Liver (tissue), 9 donors: ENCODE measurements around the gene DOCK2. TPM values are rescaled to one million over a fixed set of nuclear protein-coding genes. Genes with fewer than 3 reads are reported as not detected.

ENCODE experiments used
- DNase-seq: peaks from one replicate; pipeline ENCODE4 v3.0.0-alpha.2; 2017; ENCODE audit warnings: low spot score
- H3K27ac ChIP-seq, 2 donors: one replicate each; pipeline ENCODE4 v1.7.0; 2013; ENCODE audit warnings: inconsistent platforms in 2 of 2, low read length in 2 of 2, control low read depth in 1 of 2, low read depth in 1 of 2, mild to moderate bottlenecking in 1 of 2
- H3K27me3 ChIP-seq, 4 donors: one replicate each; pipeline versions ENCODE4 v1.6.1 to v1.7.0; 2013; ENCODE audit warnings: low read length in 3 of 4, inconsistent platforms in 1 of 4, mild to moderate bottlenecking in 1 of 4, moderate library complexity in 1 of 4; ENCODE audit not compliant: control insufficient read depth in 4 of 4, insufficient read depth in 4 of 4
- H3K36me3 ChIP-seq, 4 donors: one replicate each; pipeline versions ENCODE4 v1.6.1 to v1.7.0; 2013; ENCODE audit warnings: low read length in 3 of 4, mild to moderate bottlenecking in 3 of 4, low read depth in 1 of 4, moderate library complexity in 1 of 4; ENCODE audit not compliant: control insufficient read depth in 4 of 4, insufficient read depth in 3 of 4
- H3K4me1 ChIP-seq, 4 donors: one replicate each; pipeline versions ENCODE4 v1.6.1 to v1.7.0; 2013; ENCODE audit warnings: low read length in 3 of 4, mild to moderate bottlenecking in 3 of 4, moderate library complexity in 1 of 4; ENCODE audit not compliant: control insufficient read depth in 4 of 4, insufficient read depth in 4 of 4
- H3K4me3 ChIP-seq, 3 donors: one replicate each; pipeline versions ENCODE4 v1.6.1 to v1.7.0; 2013; ENCODE audit warnings: low read length in 3 of 3, control low read depth in 1 of 3, low read depth in 1 of 3, mild to moderate bottlenecking in 1 of 3
- H3K9ac ChIP-seq, 2 donors: one replicate each; pipeline ENCODE4 v1.7.0; 2013; ENCODE audit warnings: low read length in 2 of 2, mild to moderate bottlenecking in 2 of 2, moderate library complexity in 2 of 2, control low read depth in 1 of 2, low read depth in 1 of 2
- H3K9me3 ChIP-seq, 4 donors: one replicate each; pipeline versions ENCODE4 v1.6.1 to v1.7.0; 2013; ENCODE audit warnings: low read length in 3 of 4; ENCODE audit not compliant: control insufficient read depth in 4 of 4
- ATF3 ChIP-seq: IDR thresholded peaks from 2 replicates; pipeline ENCODE4 v1.6.1; 2016; ENCODE audit warnings: antibody characterized with exemption
- CTCF ChIP-seq: fragments of 150-350 bp; IDR thresholded peaks from 2 replicates; pipeline ENCODE4 v1.5.1; 2017; ENCODE audit warnings: improper control_type of control experiment, low read depth, low read length; ENCODE audit not compliant: missing input control
- EGR1 ChIP-seq, 2 donors: IDR thresholded peaks; 2 replicates each; pipeline ENCODE4 v1.6.1; 2016 to 2018; ENCODE audit warnings: antibody characterized with exemption in 2 of 2, low read depth in 2 of 2
- FOXA1 ChIP-seq: IDR thresholded peaks from 2 replicates; pipeline ENCODE4 v1.6.1; 2016; ENCODE audit warnings: antibody characterized with exemption
- FOXA2 ChIP-seq: IDR thresholded peaks from 2 replicates; pipeline ENCODE4 v1.6.1; 2016; ENCODE audit warnings: antibody characterized with exemption
- GABPA ChIP-seq, 2 donors: IDR thresholded peaks in 1 of 2; conservative IDR thresholded peaks in 1 of 2; 2 replicates each; pipeline ENCODE4 v1.6.1; 2016; ENCODE audit warnings: antibody characterized with exemption in 2 of 2, mild to moderate bottlenecking in 1 of 2, moderate library complexity in 1 of 2
- HNF4A ChIP-seq, 2 donors: conservative IDR thresholded peaks; 2 replicates each; pipeline ENCODE4 v1.6.1; 2016; ENCODE audit warnings: antibody characterized with exemption in 2 of 2, mild to moderate bottlenecking in 2 of 2
- HNF4G ChIP-seq: IDR thresholded peaks from 2 replicates; pipeline ENCODE4 v1.6.1; 2016; ENCODE audit warnings: antibody characterized with exemption
- JUND ChIP-seq, 2 donors: IDR thresholded peaks; 2 replicates each; pipeline ENCODE4 v1.6.1; 2016; ENCODE audit warnings: antibody characterized with exemption in 2 of 2
- NR2F2 ChIP-seq: IDR thresholded peaks from 2 replicates; pipeline ENCODE4 v1.6.1; 2016; ENCODE audit warnings: antibody characterized with exemption
- RAD21 ChIP-seq, 2 donors: IDR thresholded peaks; 2 replicates each; pipeline ENCODE4 v1.6.1; 2016; ENCODE audit warnings: antibody characterized with exemption in 2 of 2, mild to moderate bottlenecking in 2 of 2
- REST ChIP-seq: IDR thresholded peaks from 2 replicates; pipeline ENCODE4 v1.6.1; 2016; ENCODE audit warnings: antibody characterized with exemption, mild to moderate bottlenecking
- RXRA ChIP-seq, 2 donors: IDR thresholded peaks; 2 replicates each; pipeline ENCODE4 v1.6.1; 2017 to 2018; ENCODE audit warnings: antibody characterized with exemption in 2 of 2, mild to moderate bottlenecking in 1 of 2
- SP1 ChIP-seq: IDR thresholded peaks from 2 replicates; pipeline ENCODE4 v1.6.1; 2018; ENCODE audit warnings: antibody characterized with exemption, mild to moderate bottlenecking
- TAF1 ChIP-seq: conservative IDR thresholded peaks from 2 replicates; pipeline ENCODE4 v1.6.1; 2016; ENCODE audit warnings: antibody characterized with exemption, mild to moderate bottlenecking
- YY1 ChIP-seq: IDR thresholded peaks from 2 replicates; pipeline ENCODE4 v1.6.1; 2016; ENCODE audit warnings: antibody characterized with exemption, mild to moderate bottlenecking
- ZBTB33 ChIP-seq: IDR thresholded peaks from 2 replicates; pipeline ENCODE4 v1.6.1; 2016; ENCODE audit warnings: antibody characterized with exemption
- WGBS: extraction: QIAGEN DNeasy Blood & Tissue Kit; methylation state at CpG from one replicate; pipeline ENCODE4 v1.1.7; 2013; 5-methylcytosine and 5-hydroxymethylcytosine counted together
- polyA plus RNA-seq, 2 donors: library from polyadenylated mRNA; stranded (reverse) in 1 of 2; unstranded in 1 of 2; fragments of 200-250 nt in 1 of 2; fragments of >200 nt in 1 of 2; fragmentation: Nextera tagmentation in 1 of 2; extraction: Ambion mirVana in 1 of 2; gene quantifications; one replicate each; pipeline versions ENCODE4 v1.2.1 to v1.2.3, GENCODE V29; 2013 to 2015
- total RNA-seq, 2 donors: library from RNA; depleted of rRNA; stranded (reverse); fragments of >200 nt; gene quantifications; one replicate each; pipeline ENCODE4 v1.2.3, GENCODE V29; 2014
- TF ChIP-seq, protein P1 (sequence below): IDR thresholded peaks from 2 replicates; pipeline ENCODE4 v1.6.1; 2016; ENCODE audit warnings: antibody characterized with exemption
- donor health status: healthy.
- donor health status: healthy.
- donor health status: healthy.
- donor health status: healthy.
- donor health status: healthy.

The DOCK2 gene
- total and polyA plus RNA-seq, 4 donors = 2.3 to 26.6 (median 8.2) TPM

DNA sequence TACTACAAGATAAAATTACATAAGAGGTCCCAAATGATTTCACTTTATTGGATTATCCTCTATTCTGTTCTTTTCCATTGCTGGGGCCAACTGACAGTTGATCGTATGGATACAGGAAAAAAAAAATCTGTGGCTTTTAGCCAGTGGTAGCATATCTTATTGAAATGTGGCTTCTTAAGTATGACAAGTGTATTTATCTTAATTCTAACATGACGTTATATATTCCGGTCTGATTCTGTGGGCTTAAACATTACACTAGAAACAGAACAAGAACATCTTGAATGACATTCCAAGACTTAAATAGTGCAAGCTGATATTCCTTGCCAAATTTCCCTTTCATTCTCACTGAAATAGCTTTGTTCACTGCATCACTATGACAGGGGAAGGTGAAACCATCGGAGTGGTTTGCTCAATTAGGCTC, 225.3 kb downstream of the DOCK2 start (continued):
- no peak for TF ChIP-seq ZBTB33
- no peak for TF ChIP-seq HNF4A (conservative IDR thresholded peaks at IDR 0.05)
- TF ChIP-seq SP1 = no peak
- no peak for TF ChIP-seq ATF3
- TF ChIP-seq, protein P1, sequence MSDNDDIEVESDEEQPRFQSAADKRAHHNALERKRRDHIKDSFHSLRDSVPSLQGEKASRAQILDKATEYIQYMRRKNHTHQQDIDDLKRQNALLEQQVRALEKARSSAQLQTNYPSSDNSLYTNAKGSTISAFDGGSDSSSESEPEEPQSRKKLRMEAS = no peak

GRCh38 chr5:169864483-169864882, 227.4 kb downstream of the DOCK2 start:
- no peak for DNase-seq
- TF ChIP-seq FOXA1 (no peak), SP1 (no peak), YY1 (no peak), REST (no peak), ATF3 (no peak), TAF1 (no peak), EGR1 (IDR thresholded peaks at IDR 0.05; ENCODE audit: low read depth in 2 of 2) (no peak), GABPA (IDR thresholded peaks at IDR 0.05 in 1 of 2, conservative IDR thresholded peaks at IDR 0.05 in 1 of 2) (no peak), JUND (IDR thresholded peaks at IDR 0.05) (no peak), ZBTB33 (no peak), CTCF (no peak), NR2F2 (no peak), FOXA2 (no peak), HNF4G (no peak), RXRA (IDR thresholded peaks at IDR 0.05) (no peak), RAD21 (IDR thresholded peaks at IDR 0.05) (no peak), HNF4A (conservative IDR thresholded peaks at IDR 0.05) (no peak)
- TF ChIP-seq, protein P1 = no peak

More at GRCh38 chr5:169864483-169864882, 227.4 kb downstream of the DOCK2 start:
- Histone ChIP-seq H3K27ac (no peak overlapping the region), H3K36me3 (no peaks in the 10 kb centered on the region), H3K4me1 (no peaks in the 10 kb centered on the region), H3K9me3 (no peaks in the 10 kb centered on the region), H3K9ac (no peak overlapping the region), H3K4me3 (no peak overlapping the region), H3K27me3 (peaks cover 0 to 3% (median 0%) of the 10 kb centered on the region in 4 donors)
- WGBS = 70% methylated on average over 1 of the region's 1 CpG
